ENCODE results near the gene SV2C.

Gene SV2C

DNA sequence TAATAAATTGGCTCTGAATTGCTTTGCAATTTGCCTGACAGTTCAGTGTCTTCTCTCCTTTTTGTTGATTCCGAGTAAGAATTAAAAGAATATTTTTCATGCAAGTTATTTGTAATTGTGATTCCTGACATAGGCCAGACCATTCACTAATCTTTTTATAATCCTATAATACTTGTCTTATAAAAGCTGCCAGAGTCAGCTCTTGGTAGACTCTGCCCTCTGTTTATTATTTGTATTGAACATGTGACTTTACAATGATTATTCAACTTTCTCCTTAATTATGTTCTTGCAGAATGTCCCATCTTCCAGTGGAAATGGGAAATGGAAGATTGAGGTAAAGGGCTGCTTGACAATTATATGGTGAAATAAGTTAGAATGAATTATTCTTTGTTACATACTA is 121.0 kb downstream of the SV2C start:
- Histone ChIP-seq H3K4me1 (ENCODE audit: control extremely low read depth in 1 of 4, control insufficient read depth in 4 of 4, insufficient read depth in 4 of 4, low read length in 3 of 4) (peaks cover 0 to 6% (median 4%) of the 10 kb centered on the region in 4 experiments), H3K4me3 (ENCODE audit: control insufficient read depth in 1 of 7, extremely low read depth in 1 of 7, insufficient read depth in 4 of 7, low read depth in 2 of 7, low read length in 6 of 7) (no peak overlapping the region), H3K27me3 (replicated peaks in 2 of 5; ENCODE audit: control insufficient read depth in 4 of 5, insufficient read depth in 5 of 5, low read length in 4 of 5) (no peaks in the 10 kb centered on the region), H3K27ac (ENCODE audit: insufficient read depth in 1 of 2, low read depth in 1 of 2, low read length in 2 of 2, poor library complexity in 1 of 2, severe bottlenecking in 2 of 2) (no peak overlapping the region), H3K36me3 (ENCODE audit: control insufficient read depth in 4 of 4, insufficient read depth in 4 of 4, low read length in 3 of 4) (no peaks in the 10 kb centered on the region), H3K9me3 (ENCODE audit: control extremely low read depth in 1 of 5, control insufficient read depth in 4 of 5, insufficient read depth in 2 of 5, low read depth in 1 of 5, low read length in 4 of 5) (no peaks in the 10 kb centered on the region)
- CTCF ChIA-PET: no interaction called here
- no CpG with 5 or more reads among the region's 1 CpG for WGBS (ENCODE audit: insufficient coverage)
- POLR2A ChIA-PET: no interaction called here
- DNase-seq: no peak

DNA sequence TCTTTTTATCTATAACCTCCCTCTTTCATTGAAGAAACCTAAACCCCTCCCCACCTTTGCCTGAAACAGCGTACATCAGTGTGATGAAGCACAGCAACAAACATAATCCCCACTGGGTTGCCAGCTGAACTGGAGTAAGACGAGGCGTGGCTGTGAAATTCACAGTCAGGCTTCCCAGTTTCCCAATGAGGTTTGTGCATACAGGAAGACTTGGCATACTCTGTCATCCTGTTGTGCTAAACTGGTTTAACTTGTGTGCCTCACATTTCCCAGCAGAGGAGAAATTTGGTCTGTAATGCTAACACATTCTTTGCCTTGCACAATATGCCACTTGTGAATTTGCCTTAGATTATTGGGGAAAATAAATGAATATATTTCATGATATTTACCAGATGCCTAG is 121.5 kb downstream of the SV2C start:
- no peaks in the 10 kb centered on the region for H3K27me3 ChIP-seq (replicated peaks in 2 of 5; ENCODE audit: control insufficient read depth in 4 of 5, insufficient read depth in 5 of 5, low read length in 4 of 5)
- peaks cover 0 to 4% (median 0%) of the 10 kb centered on the region in 5 experiments for H3K9me3 ChIP-seq (ENCODE audit: control extremely low read depth in 1 of 5, control insufficient read depth in 4 of 5, insufficient read depth in 2 of 5, low read depth in 1 of 5, low read length in 4 of 5)
- H3K27ac ChIP-seq (ENCODE audit: insufficient read depth in 1 of 2, low read depth in 1 of 2, low read length in 2 of 2, poor library complexity in 1 of 2, severe bottlenecking in 2 of 2): no peak overlapping the region
- H3K4me1 ChIP-seq (ENCODE audit: control extremely low read depth in 1 of 4, control insufficient read depth in 4 of 4, insufficient read depth in 4 of 4, low read length in 3 of 4): peaks cover 0 to 1% (median 0%) of the 10 kb centered on the region in 4 experiments
- ChIA-PET POLR2A (no interaction called here), CTCF (no interaction called here)
- no peaks in the 10 kb centered on the region for H3K36me3 ChIP-seq (ENCODE audit: control insufficient read depth in 4 of 4, insufficient read depth in 4 of 4, low read length in 3 of 4)
- DNase-seq: no peak
- WGBS (ENCODE audit: insufficient coverage): 100% methylated on average over 3 of the region's 3 CpGs
- no peak overlapping the region for H3K4me3 ChIP-seq (ENCODE audit: control insufficient read depth in 1 of 7, extremely low read depth in 1 of 7, insufficient read depth in 4 of 7, low read depth in 2 of 7, low read length in 6 of 7)

DNA sequence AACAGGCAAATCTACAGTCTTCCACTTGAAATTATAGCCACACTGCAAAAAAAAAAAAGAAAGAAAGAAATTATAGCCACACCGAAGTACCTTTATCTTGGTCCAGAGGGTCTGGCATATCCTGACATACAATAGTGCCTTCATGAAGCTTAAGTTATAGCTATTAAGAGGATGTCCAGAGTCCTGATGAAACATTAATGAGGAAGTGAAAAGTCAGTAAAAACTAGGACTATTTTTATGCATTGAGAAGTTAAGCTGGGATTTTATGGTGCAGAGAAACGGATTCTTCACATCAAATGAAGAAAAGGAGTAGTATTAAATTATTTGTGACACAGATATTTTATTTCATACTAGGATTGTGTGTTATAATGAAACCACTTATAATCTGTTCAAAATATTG is 123.9 kb downstream of the SV2C start:
- Histone ChIP-seq H3K27me3 (replicated peaks in 2 of 5; ENCODE audit: control insufficient read depth in 4 of 5, insufficient read depth in 5 of 5, low read length in 4 of 5) (no peaks in the 10 kb centered on the region), H3K36me3 (ENCODE audit: control insufficient read depth in 4 of 4, insufficient read depth in 4 of 4, low read length in 3 of 4) (no peaks in the 10 kb centered on the region), H3K9me3 (ENCODE audit: control extremely low read depth in 1 of 5, control insufficient read depth in 4 of 5, insufficient read depth in 2 of 5, low read depth in 1 of 5, low read length in 4 of 5) (peaks cover 0 to 6% (median 0%) of the 10 kb centered on the region in 5 experiments), H3K4me1 (ENCODE audit: control extremely low read depth in 1 of 4, control insufficient read depth in 4 of 4, insufficient read depth in 4 of 4, low read length in 3 of 4) (no peaks in the 10 kb centered on the region), H3K27ac (ENCODE audit: insufficient read depth in 1 of 2, low read depth in 1 of 2, low read length in 2 of 2, poor library complexity in 1 of 2, severe bottlenecking in 2 of 2) (no peak overlapping the region), H3K4me3 (ENCODE audit: control insufficient read depth in 1 of 7, extremely low read depth in 1 of 7, insufficient read depth in 4 of 7, low read depth in 2 of 7, low read length in 6 of 7) (no peak overlapping the region)
- 33% methylated on average over 1 of the region's 2 CpGs for WGBS (ENCODE audit: insufficient coverage)
- CTCF ChIA-PET: interaction anchor here (0.8 kb wide), 1 partner anchor 15 kb away, joined by 4 read pairs; no protein-coding TSS in a partner anchor
- POLR2A ChIA-PET: no interaction called here
- DNase-seq: no peak

DNA sequence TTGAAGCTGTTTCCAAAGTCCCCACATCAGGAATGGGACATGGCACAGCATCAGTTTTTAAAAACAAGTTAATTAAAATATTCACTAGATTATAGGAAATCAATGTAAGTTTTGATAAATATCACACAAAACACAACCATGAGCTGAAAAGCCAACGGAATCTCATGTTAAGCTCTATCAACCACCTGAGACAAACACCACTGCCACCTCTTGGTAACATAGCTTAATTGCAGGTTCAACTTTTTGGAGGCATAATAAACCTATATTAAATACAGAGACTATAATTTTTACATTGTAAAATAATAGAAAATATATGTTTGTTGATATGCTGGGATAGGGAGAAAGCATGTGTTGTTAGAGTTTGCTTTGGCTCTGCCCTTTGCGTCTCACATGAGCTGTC is 126.1 kb downstream of the SV2C start:
- DNase-seq: no peak
- POLR2A ChIA-PET: no interaction called here
- Histone ChIP-seq H3K4me1 (ENCODE audit: control extremely low read depth in 1 of 4, control insufficient read depth in 4 of 4, insufficient read depth in 4 of 4, low read length in 3 of 4) (no peaks in the 10 kb centered on the region), H3K27me3 (replicated peaks in 2 of 5; ENCODE audit: control insufficient read depth in 4 of 5, insufficient read depth in 5 of 5, low read length in 4 of 5) (no peaks in the 10 kb centered on the region), H3K27ac (ENCODE audit: insufficient read depth in 1 of 2, low read depth in 1 of 2, low read length in 2 of 2, poor library complexity in 1 of 2, severe bottlenecking in 2 of 2) (no peak overlapping the region), H3K36me3 (ENCODE audit: control insufficient read depth in 4 of 4, insufficient read depth in 4 of 4, low read length in 3 of 4) (no peaks in the 10 kb centered on the region), H3K4me3 (ENCODE audit: control insufficient read depth in 1 of 7, extremely low read depth in 1 of 7, insufficient read depth in 4 of 7, low read depth in 2 of 7, low read length in 6 of 7) (no peak overlapping the region), H3K9me3 (ENCODE audit: control extremely low read depth in 1 of 5, control insufficient read depth in 4 of 5, insufficient read depth in 2 of 5, low read depth in 1 of 5, low read length in 4 of 5) (peaks cover 0 to 6% (median 0%) of the 10 kb centered on the region in 5 experiments)
- 91% methylated on average over 1 of the region's 2 CpGs for whole genome bisulfite sequencing (ENCODE audit: insufficient coverage)
- CTCF ChIA-PET: interaction anchor here (0.7 kb wide), 1 partner anchor 13 kb away, joined by 3 read pairs; no protein-coding TSS in a partner anchor

DNA sequence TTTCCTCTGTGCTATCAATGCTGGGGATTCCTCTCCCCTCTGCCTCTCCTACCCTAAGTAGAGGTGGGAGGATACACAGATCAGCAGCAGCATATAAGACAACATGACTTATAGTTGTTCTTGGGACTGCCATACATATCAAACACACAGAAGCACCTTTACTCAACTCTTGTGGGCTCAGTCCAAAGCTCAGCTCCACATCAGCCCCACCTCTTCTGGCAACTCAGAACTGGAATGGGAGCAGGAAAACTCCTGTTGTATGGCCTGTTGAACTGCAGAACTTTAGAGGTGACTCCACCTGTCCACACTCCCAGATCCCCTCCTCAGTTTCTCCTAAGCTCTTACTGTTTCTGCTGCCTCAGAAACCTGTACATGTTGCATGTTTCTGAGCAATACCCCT is 127.8 kb downstream of the SV2C start:
- POLR2A ChIA-PET: no interaction called here
- peaks cover 0 to 6% (median 0%) of the 10 kb centered on the region in 5 experiments for H3K9me3 ChIP-seq (ENCODE audit: control extremely low read depth in 1 of 5, control insufficient read depth in 4 of 5, insufficient read depth in 2 of 5, low read depth in 1 of 5, low read length in 4 of 5)
- H3K36me3 ChIP-seq (ENCODE audit: control insufficient read depth in 4 of 4, insufficient read depth in 4 of 4, low read length in 3 of 4): no peaks in the 10 kb centered on the region
- CTCF ChIA-PET: no interaction called here
- no peak overlapping the region for H3K27ac ChIP-seq (ENCODE audit: insufficient read depth in 1 of 2, low read depth in 1 of 2, low read length in 2 of 2, poor library complexity in 1 of 2, severe bottlenecking in 2 of 2)
- no peak for DNase-seq
- no peaks in the 10 kb centered on the region for H3K27me3 ChIP-seq (replicated peaks in 2 of 5; ENCODE audit: control insufficient read depth in 4 of 5, insufficient read depth in 5 of 5, low read length in 4 of 5)
- no peaks in the 10 kb centered on the region for H3K4me1 ChIP-seq (ENCODE audit: control extremely low read depth in 1 of 4, control insufficient read depth in 4 of 4, insufficient read depth in 4 of 4, low read length in 3 of 4)
- no peak overlapping the region for H3K4me3 ChIP-seq (ENCODE audit: control insufficient read depth in 1 of 7, extremely low read depth in 1 of 7, insufficient read depth in 4 of 7, low read depth in 2 of 7, low read length in 6 of 7)

DNA sequence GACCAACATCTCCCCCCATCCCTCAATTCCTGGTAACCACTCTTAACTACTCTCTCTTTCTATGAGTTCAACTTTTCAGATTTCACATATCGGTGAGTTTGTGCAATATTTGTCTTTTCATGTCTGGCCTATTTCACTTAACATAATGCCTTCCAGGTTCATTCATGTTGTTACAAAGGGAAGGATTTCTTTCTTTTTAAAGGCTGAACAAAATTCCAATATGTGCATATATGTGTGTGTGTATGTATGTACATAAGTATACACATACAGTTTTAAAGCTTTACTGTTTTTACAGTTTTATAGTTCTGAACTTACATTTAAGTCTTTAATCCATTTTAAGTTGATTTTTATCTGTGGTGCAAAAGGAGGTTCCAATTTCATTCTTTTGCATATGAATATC is 130.7 kb downstream of the SV2C start:
- Histone ChIP-seq H3K4me1 (ENCODE audit: control extremely low read depth in 1 of 4, control insufficient read depth in 4 of 4, insufficient read depth in 4 of 4, low read length in 3 of 4) (no peaks in the 10 kb centered on the region), H3K9me3 (ENCODE audit: control extremely low read depth in 1 of 5, control insufficient read depth in 4 of 5, insufficient read depth in 2 of 5, low read depth in 1 of 5, low read length in 4 of 5) (peaks cover 0 to 6% (median 0%) of the 10 kb centered on the region in 5 experiments), H3K27ac (ENCODE audit: insufficient read depth in 1 of 2, low read depth in 1 of 2, low read length in 2 of 2, poor library complexity in 1 of 2, severe bottlenecking in 2 of 2) (no peak overlapping the region), H3K4me3 (ENCODE audit: control insufficient read depth in 1 of 7, extremely low read depth in 1 of 7, insufficient read depth in 4 of 7, low read depth in 2 of 7, low read length in 6 of 7) (no peak overlapping the region), H3K27me3 (replicated peaks in 2 of 5; ENCODE audit: control insufficient read depth in 4 of 5, insufficient read depth in 5 of 5, low read length in 4 of 5) (no peaks in the 10 kb centered on the region), H3K36me3 (ENCODE audit: control insufficient read depth in 4 of 4, insufficient read depth in 4 of 4, low read length in 3 of 4) (no peaks in the 10 kb centered on the region)
- POLR2A ChIA-PET: no interaction called here
- DNase-seq: no peak
- WGBS (ENCODE audit: insufficient coverage): no CpG with 5 or more reads among the region's 1 CpG
- CTCF ChIA-PET: interaction anchor here (1.0 to 1.4 kb wide), 3 partner anchors 9 to 25 kb away, joined by 3 to 5 read pairs (median 3); no protein-coding TSS in a partner anchor

DNA sequence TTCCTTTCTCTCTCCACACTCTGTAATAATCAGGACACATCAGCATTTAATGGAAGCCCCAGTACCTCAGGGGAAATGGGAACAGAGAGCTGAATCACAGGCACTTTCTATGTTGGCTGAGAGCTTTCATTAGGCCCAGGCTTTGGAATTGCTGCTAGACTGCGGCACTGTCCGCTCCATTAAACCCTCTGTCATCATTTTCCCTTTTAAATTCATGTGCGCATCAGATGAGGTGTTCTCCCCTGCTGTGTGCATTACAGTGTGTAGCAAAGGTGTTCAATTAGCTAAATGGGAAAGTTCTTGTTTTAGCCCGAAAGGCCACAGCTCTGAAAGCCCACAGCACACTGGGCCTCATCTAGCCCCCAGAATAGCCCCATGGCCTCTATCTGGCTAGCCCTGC is 133.6 kb downstream of the SV2C start:
- CTCF ChIA-PET: interaction anchor here (1.8 kb wide), 1 partner anchor 11 kb away, joined by 5 read pairs; no protein-coding TSS in a partner anchor
- Histone ChIP-seq H3K36me3 (ENCODE audit: control insufficient read depth in 4 of 4, insufficient read depth in 4 of 4, low read length in 3 of 4) (no peaks in the 10 kb centered on the region), H3K4me1 (ENCODE audit: control extremely low read depth in 1 of 4, control insufficient read depth in 4 of 4, insufficient read depth in 4 of 4, low read length in 3 of 4) (no peaks in the 10 kb centered on the region), H3K9me3 (ENCODE audit: control extremely low read depth in 1 of 5, control insufficient read depth in 4 of 5, insufficient read depth in 2 of 5, low read depth in 1 of 5, low read length in 4 of 5) (no peaks in the 10 kb centered on the region), H3K4me3 (ENCODE audit: control insufficient read depth in 1 of 7, extremely low read depth in 1 of 7, insufficient read depth in 4 of 7, low read depth in 2 of 7, low read length in 6 of 7) (no peak overlapping the region), H3K27ac (ENCODE audit: insufficient read depth in 1 of 2, low read depth in 1 of 2, low read length in 2 of 2, poor library complexity in 1 of 2, severe bottlenecking in 2 of 2) (no peak overlapping the region), H3K27me3 (replicated peaks in 2 of 5; ENCODE audit: control insufficient read depth in 4 of 5, insufficient read depth in 5 of 5, low read length in 4 of 5) (no peaks in the 10 kb centered on the region)
- WGBS (ENCODE audit: insufficient coverage): 92% methylated on average over 2 of the region's 4 CpGs
- POLR2A ChIA-PET: no interaction called here
- no peak for DNase-seq

Data from common myeloid progenitor, CD34-positive (primary cell).